Measurements from ENCODE around the gene TRPM8. TPM values are rescaled to one million over a fixed set of nuclear protein-coding genes. Genes with fewer than 3 reads are reported as not detected.

The TRPM8 gene
- total and polyA plus RNA-seq, 4 donors, result 0.03 to 0.14 TPM; not detected in 2

DNA sequence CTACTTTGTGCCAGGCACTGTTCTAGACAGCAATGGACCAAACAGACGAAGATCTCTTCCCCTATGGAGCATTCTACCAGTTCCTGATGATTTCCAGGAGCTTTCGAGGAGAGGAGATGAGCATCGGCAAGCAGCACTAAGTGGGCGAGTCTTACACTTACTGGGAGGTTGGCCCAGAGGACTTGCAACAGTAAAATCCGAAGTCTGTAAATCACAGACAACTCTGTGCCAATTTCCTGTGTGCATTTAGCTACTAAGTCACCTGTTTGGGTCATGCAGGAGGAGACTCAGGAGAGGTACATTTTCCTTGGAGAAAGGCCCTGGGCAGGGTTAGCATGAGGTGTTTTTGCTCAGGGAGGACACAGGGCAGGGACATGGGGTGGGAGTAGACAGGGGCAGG, 58.9 kb downstream of the TRPM8 start:
- H3K4me3 ChIP-seq, result no peak overlapping the region
- no peaks in the 10 kb centered on the region for H3K9me3 ChIP-seq (ENCODE audit: control insufficient read depth in 4 of 4, insufficient read depth in 3 of 4, low read length in 3 of 4)
- H3K27ac ChIP-seq (ENCODE audit: low read depth in 1 of 2, low read length in 1 of 2), result no peak overlapping the region
- H3K27me3 ChIP-seq (ENCODE audit: control insufficient read depth in 3 of 3, insufficient read depth in 3 of 3, low read length in 2 of 3), result no peaks in the 10 kb centered on the region
- DNase-seq (no peak), ATAC-seq (ENCODE audit: insufficient read depth, low FRiP score) (no peak)
- H3K4me1 ChIP-seq (ENCODE audit: control insufficient read depth in 5 of 5, insufficient read depth in 5 of 5, low read length in 5 of 5), result peaks cover 0 to 2% (median 0%) of the 10 kb centered on the region in 5 donors
- H3K36me3 ChIP-seq (ENCODE audit: control insufficient read depth in 4 of 4, insufficient read depth in 4 of 4, low read length in 4 of 4), result no peaks in the 10 kb centered on the region
- no peak for TF ChIP-seq CTCF (IDR thresholded peaks at IDR 0.05; ENCODE audit: control extremely low read depth, extremely low read depth)
- 69 to 71% methylated on average over 5 of the region's 5 CpGs for WGBS, 2 donors
- no peak overlapping the region for H3K9ac ChIP-seq (ENCODE audit: insufficient read depth in 1 of 2, low read length in 2 of 2)

GRCh38 chr2:233976690-233977294, 59.6 kb downstream of the TRPM8 start:
- 43 to 57% methylated on average over 8 of the region's 8 CpGs for WGBS, 2 donors
- DNase-seq, result peak in 2 of 3 donors; percentile 58 to 73

DNA sequence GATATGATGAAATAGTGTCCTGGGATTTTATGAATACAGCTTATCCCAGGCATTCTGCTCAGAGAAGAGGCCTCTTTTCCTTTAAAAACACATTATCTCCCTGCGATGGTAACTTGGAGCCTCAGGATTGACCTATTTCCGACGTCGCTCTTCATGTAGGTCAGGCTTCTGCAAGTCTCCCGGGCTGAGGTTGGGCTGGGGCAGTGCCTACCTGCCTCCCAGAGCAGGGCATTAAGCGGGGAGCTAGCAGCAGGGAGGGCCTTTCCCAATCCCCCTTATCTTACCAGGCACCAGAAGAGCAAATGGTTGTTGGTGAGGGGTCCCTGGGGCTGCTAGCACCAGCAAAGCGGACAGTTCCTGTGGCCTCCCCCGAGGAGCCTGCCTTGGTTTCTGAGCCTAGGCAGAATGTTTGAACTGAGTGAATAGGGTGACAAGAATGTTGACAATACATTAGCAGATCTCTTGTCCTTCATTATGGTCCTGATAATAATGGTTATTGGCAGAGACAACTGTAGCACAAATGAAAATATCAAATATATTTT, 60.2 kb downstream of the TRPM8 start:
- no peak for TF ChIP-seq CTCF (IDR thresholded peaks at IDR 0.05; ENCODE audit: control extremely low read depth, extremely low read depth)
- Histone ChIP-seq H3K27ac (ENCODE audit: low read depth in 1 of 2, low read length in 1 of 2) (no peak overlapping the region), H3K27me3 (ENCODE audit: control insufficient read depth in 3 of 3, insufficient read depth in 3 of 3, low read length in 2 of 3) (no peaks in the 10 kb centered on the region), H3K9me3 (ENCODE audit: control insufficient read depth in 4 of 4, insufficient read depth in 3 of 4, low read length in 3 of 4) (no peaks in the 10 kb centered on the region), H3K9ac (ENCODE audit: insufficient read depth in 1 of 2, low read length in 2 of 2) (no peak overlapping the region), H3K36me3 (ENCODE audit: control insufficient read depth in 4 of 4, insufficient read depth in 4 of 4, low read length in 4 of 4) (no peaks in the 10 kb centered on the region), H3K4me1 (ENCODE audit: control insufficient read depth in 5 of 5, insufficient read depth in 5 of 5, low read length in 5 of 5) (peaks cover 0 to 2% (median 0%) of the 10 kb centered on the region in 5 donors), H3K4me3 (no peak overlapping the region)
- no peak for DNase-seq
- WGBS, 2 donors, result 71 to 72% methylated on average over 8 of the region's 8 CpGs
- no peak for ATAC-seq (ENCODE audit: insufficient read depth, low FRiP score)

More at GRCh38 chr2:233976690-233977294, 59.6 kb downstream of the TRPM8 start:
- Histone ChIP-seq H3K9me3 (ENCODE audit: control insufficient read depth in 4 of 4, insufficient read depth in 3 of 4, low read length in 3 of 4) (no peaks in the 10 kb centered on the region), H3K4me1 (ENCODE audit: control insufficient read depth in 5 of 5, insufficient read depth in 5 of 5, low read length in 5 of 5) (peaks cover 0 to 2% (median 0%) of the 10 kb centered on the region in 5 donors), H3K27me3 (ENCODE audit: control insufficient read depth in 3 of 3, insufficient read depth in 3 of 3, low read length in 2 of 3) (no peaks in the 10 kb centered on the region), H3K36me3 (ENCODE audit: control insufficient read depth in 4 of 4, insufficient read depth in 4 of 4, low read length in 4 of 4) (no peaks in the 10 kb centered on the region), H3K27ac (ENCODE audit: low read depth in 1 of 2, low read length in 1 of 2) (no peak overlapping the region), H3K9ac (ENCODE audit: insufficient read depth in 1 of 2, low read length in 2 of 2) (no peak overlapping the region), H3K4me3 (no peak overlapping the region)
- no peak for TF ChIP-seq CTCF (IDR thresholded peaks at IDR 0.05; ENCODE audit: control extremely low read depth, extremely low read depth)
- no peak for ATAC-seq (ENCODE audit: insufficient read depth, low FRiP score)

Data from lung (tissue), 12 donors.